Keratinocyte (primary cell): Measurements from ENCODE around the gene SUN5. TPM values are rescaled to one million over a fixed set of nuclear protein-coding genes. Genes with fewer than 3 reads are reported as not detected.

Experiments used
- DNase-seq: peaks from one replicate; pipeline ENCODE4 v3.0.0-alpha.2; 2011; ENCODE audit warnings: low read depth, missing footprints, low spot score
- FAIRE-seq: peaks from 2 replicates; lab custom pipeline; 2011; peaks lifted over from hg19 to GRCh38; lab: Jason Lieb, UNC
- H2AFZ ChIP-seq: 2 replicates; pipeline ENCODE4 v1.6.0; 2012; ENCODE audit warnings: low read length, control low read depth, inconsistent platforms; ENCODE audit not compliant: control insufficient read depth
- H3K27ac ChIP-seq: 2 replicates; pipeline ENCODE4 v1.5.1; 2011; ENCODE audit warnings: low read length; ENCODE audit not compliant: control insufficient read depth, insufficient read depth
- H3K27me3 ChIP-seq: 3 replicates; pipeline ENCODE4 v1.6.0; 2011; ENCODE audit warnings: low read length; ENCODE audit not compliant: control insufficient read depth, insufficient read depth; ENCODE audit errors: extremely low read depth
- H3K36me3 ChIP-seq, 2 experiments: 2 replicates in 1 of 2; 3 replicates in 1 of 2; pipeline ENCODE4 v1.5.1; 2011; ENCODE audit warnings: low read length in 2 of 2, mild to moderate bottlenecking in 1 of 2; ENCODE audit not compliant: control insufficient read depth in 2 of 2, insufficient read depth in 2 of 2; ENCODE audit errors: extremely low read depth in 1 of 2
- H3K4me1 ChIP-seq: 3 replicates; pipeline ENCODE4 v1.5.1; 2011; ENCODE audit warnings: low read length; ENCODE audit not compliant: control insufficient read depth, insufficient read depth; ENCODE audit errors: extremely low read depth
- H3K4me2 ChIP-seq: 3 replicates; pipeline ENCODE4 v1.6.0; 2011; ENCODE audit warnings: low read depth, low read length; ENCODE audit not compliant: control insufficient read depth, insufficient read depth; ENCODE audit errors: extremely low read depth
- H3K4me3 ChIP-seq, 3 experiments: fragments of 200-600 bp in 1 of 3; sonication (generic) in 1 of 3; 2 replicates in 2 of 3; 3 replicates in 1 of 3; pipeline ENCODE4 v1.5.1; 2011 to 2016; ENCODE audit warnings: low read length in 3 of 3, mild to moderate bottlenecking in 3 of 3, control low read depth in 2 of 3, inconsistent platforms in 1 of 3, low read depth in 1 of 3, mixed read lengths in 1 of 3, mixed run types in 1 of 3, moderate library complexity in 1 of 3; ENCODE audit not compliant: control insufficient read depth in 2 of 3, insufficient read depth in 2 of 3; ENCODE audit errors: extremely low read depth in 1 of 3
- H3K79me2 ChIP-seq: 2 replicates; pipeline ENCODE4 v1.6.0; 2012; ENCODE audit warnings: low read length; ENCODE audit not compliant: control insufficient read depth, insufficient read depth
- H3K9ac ChIP-seq: 3 replicates; pipeline ENCODE4 v1.6.0; 2011; ENCODE audit warnings: low read length; ENCODE audit not compliant: control insufficient read depth, insufficient read depth; ENCODE audit errors: extremely low read depth
- H3K9me1 ChIP-seq: 3 replicates; pipeline ENCODE4 v1.6.0; 2011; ENCODE audit warnings: low read length; ENCODE audit not compliant: control insufficient read depth, insufficient read depth; ENCODE audit errors: extremely low read depth
- H3K9me3 ChIP-seq: 2 replicates; pipeline ENCODE4 v1.5.1; 2012; ENCODE audit warnings: low read depth, low read length; ENCODE audit not compliant: control insufficient read depth
- H4K20me1 ChIP-seq: 3 replicates; pipeline ENCODE4 v1.6.0; 2011; ENCODE audit warnings: low read length; ENCODE audit not compliant: control insufficient read depth, insufficient read depth; ENCODE audit errors: extremely low read depth
- CTCF ChIP-seq, 3 experiments: IDR thresholded peaks in 1 of 3; conservative IDR thresholded peaks in 1 of 3; optimal IDR thresholded peaks in 1 of 3; 2 replicates in 2 of 3; 3 replicates in 1 of 3; pipeline versions ENCODE3 to v1.5.1; 2011; ENCODE audit warnings: low read length in 3 of 3, mild to moderate bottlenecking in 3 of 3, moderate library complexity in 2 of 3, control low read depth in 1 of 3, inconsistent platforms in 1 of 3; ENCODE audit not compliant: insufficient read depth in 2 of 3; ENCODE audit errors: extremely low read depth in 1 of 3
- EZH2 ChIP-seq: IDR thresholded peaks from one replicate; pipeline ENCODE4 v1.6.1; 2012; ENCODE audit warnings: inconsistent platforms, mild to moderate bottlenecking, low read length, moderate library complexity
- dilution Hi-C: fragments of 300-500 bp; cut with MboI; formaldehyde crosslinking; loops from one replicate; pipeline ENCODE4 v1.7.0; 2020; ENCODE audit warnings: low sequenced_read_pairs; ENCODE audit not compliant: extremely low pct_ligation_motif_present
- polyA plus RNA-seq, 5 experiments: library from polyadenylated mRNA; depleted of rRNA in 3 of 5; stranded (reverse) in 3 of 5; stranded (forward) in 1 of 5; unstranded in 1 of 5; fragments of >200 nt; gene quantifications; 1 replicate in 1 of 5; 2 replicates in 3 of 5; 3 replicates in 1 of 5; pipeline versions ENCODE4 v1.2.1 to v1.2.3, GENCODE V29; 2011 to 2012; ENCODE audit warnings: missing spikeins in 2 of 5, low read depth in 1 of 5, low replicate concordance in 1 of 5

Gene SUN5
- polyA plus RNA-seq, 1 donor (not counting 4 experiments of a cell fraction or from before 2014, with no cell fraction given), result not detected

- no peak overlapping the region for H3K27ac ChIP-seq
- H3K4me2 ChIP-seq, result no peak overlapping the region
- H3K4me3 ChIP-seq, result no peak overlapping the region
- H3K9me1 ChIP-seq, result no peaks in the 10 kb centered on the region
- FAIRE-seq (no peak), DNase-seq (no peak)
- no peaks in the 10 kb centered on the region for H3K27me3 ChIP-seq
- no peak overlapping the region for H2AFZ ChIP-seq
- H4K20me1 ChIP-seq, result no peaks in the 10 kb centered on the region
- H3K79me2 ChIP-seq, result no peaks in the 10 kb centered on the region
- H3K36me3 ChIP-seq, result no peaks in the 10 kb centered on the region
- dilution Hi-C loops, result no loop called here
- H3K4me1 ChIP-seq, result no peaks in the 10 kb centered on the region
- TF ChIP-seq CTCF (optimal IDR thresholded peaks at IDR 0.05 in 1 of 3, IDR thresholded peaks at IDR 0.05 in 1 of 3, conservative IDR thresholded peaks at IDR 0.05 in 1 of 3; ENCODE audit: extremely low read depth in 1 of 3, insufficient read depth in 2 of 3, low read length in 3 of 3) (no peak), EZH2 (no peak)
- H3K9ac ChIP-seq, result no peak overlapping the region
- H3K9me3 ChIP-seq, result no peaks in the 10 kb centered on the region
These were observed 42.2 kb downstream of the SUN5 start for GRCh38 chr20:32962053-32962452.

GRCh38 chr20:32960849-32961731 is 43.1 kb downstream of the SUN5 start:
- no peaks in the 10 kb centered on the region for H3K79me2 ChIP-seq
- DNase-seq (no peak), FAIRE-seq (no peak)
- H3K4me1 ChIP-seq, result no peaks in the 10 kb centered on the region
- no peaks in the 10 kb centered on the region for H3K27me3 ChIP-seq
- H3K9me1 ChIP-seq, result no peaks in the 10 kb centered on the region
- H3K36me3 ChIP-seq, result no peaks in the 10 kb centered on the region
- no peak overlapping the region for H3K4me2 ChIP-seq
- no peak overlapping the region for H3K9ac ChIP-seq
- no peaks in the 10 kb centered on the region for H3K9me3 ChIP-seq
- H3K4me3 ChIP-seq, result no peak overlapping the region
- no peak for TF ChIP-seq CTCF (optimal IDR thresholded peaks at IDR 0.05 in 1 of 3, IDR thresholded peaks at IDR 0.05 in 1 of 3, conservative IDR thresholded peaks at IDR 0.05 in 1 of 3; ENCODE audit: extremely low read depth in 1 of 3, insufficient read depth in 2 of 3, low read length in 3 of 3)
- no peak for TF ChIP-seq EZH2
- no peaks in the 10 kb centered on the region for H4K20me1 ChIP-seq
- H2AFZ ChIP-seq, result no peak overlapping the region
- dilution Hi-C loops, result no loop called here
- H3K27ac ChIP-seq, result no peak overlapping the region
